ENCODE measurements around the gene LRCH4.
A peak's percentile ranks its signal among the peaks of the same experiment; 100 is the strongest.

The LRCH4 gene

GRCh38 chr7:100626530-100627237, 40.8 kb upstream of the LRCH4 start:
- TF ChIP-seq ZBTB7A (IDR thresholded peaks at IDR 0.05; ENCODE audit: low read depth) (peak; percentile 79), YY1 (IDR thresholded peaks at IDR 0.05; ENCODE audit: low read depth) (no peak), EGR1 (IDR thresholded peaks at IDR 0.05) (peak; percentile 82), TCF12 (IDR thresholded peaks at IDR 0.05; ENCODE audit: low read depth) (no peak), CREB1 (IDR thresholded peaks at IDR 0.05; ENCODE audit: low read depth) (no peak), TAF1 (IDR thresholded peaks at IDR 0.05; ENCODE audit: low read depth) (peak; percentile 51; the same call in 1 of the 2 replicates), TEAD4 (IDR thresholded peaks at IDR 0.05) (no peak), EP300 (IDR thresholded peaks at IDR 0.05; ENCODE audit: borderline replicate concordance) (no peak)
- TF ChIP-seq, protein P1, sequence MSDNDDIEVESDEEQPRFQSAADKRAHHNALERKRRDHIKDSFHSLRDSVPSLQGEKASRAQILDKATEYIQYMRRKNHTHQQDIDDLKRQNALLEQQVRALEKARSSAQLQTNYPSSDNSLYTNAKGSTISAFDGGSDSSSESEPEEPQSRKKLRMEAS (IDR thresholded peaks at IDR 0.05): peak; percentile 35; the same call in 1 of the 2 replicates

DNA sequence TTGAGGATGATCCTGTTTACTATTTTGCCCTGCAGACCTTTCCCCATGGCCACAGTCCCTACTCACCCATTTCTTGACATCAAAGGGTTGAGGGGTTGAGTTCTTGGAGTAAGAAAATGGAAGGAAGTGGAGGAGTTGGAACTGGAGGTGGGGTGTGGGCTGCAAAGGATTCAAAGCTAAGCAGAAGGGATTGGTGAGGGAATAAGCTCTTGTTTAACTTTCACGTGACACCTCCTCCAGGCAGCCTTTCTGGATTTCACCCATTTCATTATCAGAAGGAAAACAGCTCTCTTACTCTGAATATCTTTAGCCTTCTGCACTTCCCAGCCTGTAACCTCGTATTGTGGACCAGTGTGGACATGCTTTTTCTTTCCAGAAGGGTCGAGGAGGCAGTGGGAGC, 40.1 kb upstream of the LRCH4 start:
- no peak for TF ChIP-seq TCF12 (IDR thresholded peaks at IDR 0.05; ENCODE audit: low read depth)

DNA sequence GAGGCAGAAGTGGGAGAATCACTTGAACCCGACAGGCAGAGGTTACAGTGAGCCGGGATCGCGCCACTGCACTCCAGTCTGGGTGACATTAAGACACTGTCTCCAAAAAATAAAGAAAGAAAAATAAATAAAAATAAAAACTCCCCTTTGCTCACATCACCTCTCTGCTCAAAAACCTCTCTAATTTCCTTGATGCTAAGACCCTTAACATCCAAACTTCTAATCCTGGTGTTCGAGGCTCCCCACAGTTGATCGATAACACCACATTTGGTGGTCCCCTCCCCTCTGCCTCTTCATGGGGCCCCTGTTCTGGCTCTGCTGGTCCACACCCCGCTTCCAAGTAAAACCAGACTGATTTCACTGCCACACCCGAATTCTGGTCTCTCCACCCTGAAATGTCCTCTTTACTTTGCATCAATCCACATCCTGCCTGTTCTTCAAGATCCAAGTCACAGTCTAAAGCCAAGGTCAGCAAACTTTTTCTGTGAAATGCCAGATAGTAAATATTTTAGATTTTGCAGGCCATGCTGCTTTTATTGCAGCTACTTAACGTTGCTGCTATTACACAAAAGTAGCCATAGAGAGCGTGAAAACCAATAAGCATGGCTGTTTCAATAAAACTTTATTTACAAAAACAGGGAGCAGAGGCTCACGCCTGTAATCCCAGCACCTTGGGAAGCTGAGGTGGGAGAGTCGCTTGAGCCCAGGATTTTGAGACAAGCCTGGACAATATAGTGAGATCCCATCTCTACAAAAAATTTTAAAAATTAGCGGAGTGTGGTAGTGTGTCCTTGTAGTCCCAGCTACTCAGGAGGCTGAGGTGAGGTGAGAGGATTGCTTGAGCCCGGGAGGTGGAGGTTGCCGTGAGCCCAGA, 38.3 kb upstream of the LRCH4 start:
- TF ChIP-seq NFIC (IDR thresholded peaks at IDR 0.05): no peak
- no peak for TF ChIP-seq YY1 (IDR thresholded peaks at IDR 0.05; ENCODE audit: low read depth)
- no peak for TF ChIP-seq RAD21 (IDR thresholded peaks at IDR 0.05; ENCODE audit: low read depth)
- no peak for TF ChIP-seq CEBPB (IDR thresholded peaks at IDR 0.05)
- TF ChIP-seq EGR1 (IDR thresholded peaks at IDR 0.05): no peak
- TF ChIP-seq, protein P1 (IDR thresholded peaks at IDR 0.05): no peak
- TF ChIP-seq, protein P2, sequence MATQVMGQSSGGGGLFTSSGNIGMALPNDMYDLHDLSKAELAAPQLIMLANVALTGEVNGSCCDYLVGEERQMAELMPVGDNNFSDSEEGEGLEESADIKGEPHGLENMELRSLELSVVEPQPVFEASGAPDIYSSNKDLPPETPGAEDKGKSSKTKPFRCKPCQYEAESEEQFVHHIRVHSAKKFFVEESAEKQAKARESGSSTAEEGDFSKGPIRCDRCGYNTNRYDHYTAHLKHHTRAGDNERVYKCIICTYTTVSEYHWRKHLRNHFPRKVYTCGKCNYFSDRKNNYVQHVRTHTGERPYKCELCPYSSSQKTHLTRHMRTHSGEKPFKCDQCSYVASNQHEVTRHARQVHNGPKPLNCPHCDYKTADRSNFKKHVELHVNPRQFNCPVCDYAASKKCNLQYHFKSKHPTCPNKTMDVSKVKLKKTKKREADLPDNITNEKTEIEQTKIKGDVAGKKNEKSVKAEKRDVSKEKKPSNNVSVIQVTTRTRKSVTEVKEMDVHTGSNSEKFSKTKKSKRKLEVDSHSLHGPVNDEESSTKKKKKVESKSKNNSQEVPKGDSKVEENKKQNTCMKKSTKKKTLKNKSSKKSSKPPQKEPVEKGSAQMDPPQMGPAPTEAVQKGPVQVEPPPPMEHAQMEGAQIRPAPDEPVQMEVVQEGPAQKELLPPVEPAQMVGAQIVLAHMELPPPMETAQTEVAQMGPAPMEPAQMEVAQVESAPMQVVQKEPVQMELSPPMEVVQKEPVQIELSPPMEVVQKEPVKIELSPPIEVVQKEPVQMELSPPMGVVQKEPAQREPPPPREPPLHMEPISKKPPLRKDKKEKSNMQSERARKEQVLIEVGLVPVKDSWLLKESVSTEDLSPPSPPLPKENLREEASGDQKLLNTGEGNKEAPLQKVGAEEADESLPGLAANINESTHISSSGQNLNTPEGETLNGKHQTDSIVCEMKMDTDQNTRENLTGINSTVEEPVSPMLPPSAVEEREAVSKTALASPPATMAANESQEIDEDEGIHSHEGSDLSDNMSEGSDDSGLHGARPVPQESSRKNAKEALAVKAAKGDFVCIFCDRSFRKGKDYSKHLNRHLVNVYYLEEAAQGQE (IDR thresholded peaks at IDR 0.05; ENCODE audit: low read depth): no peak
- no peak for TF ChIP-seq ZBTB7A (IDR thresholded peaks at IDR 0.05; ENCODE audit: low read depth)
- no peak for TF ChIP-seq CREB1 (IDR thresholded peaks at IDR 0.05; ENCODE audit: low read depth)
- no peak for TF ChIP-seq TAF1 (IDR thresholded peaks at IDR 0.05; ENCODE audit: low read depth)
- no peak for TF ChIP-seq TCF12 (IDR thresholded peaks at IDR 0.05; ENCODE audit: low read depth)
- TF ChIP-seq TEAD4 (IDR thresholded peaks at IDR 0.05): no peak
- TF ChIP-seq FOXM1 (IDR thresholded peaks at IDR 0.05; ENCODE audit: borderline replicate concordance, low read depth): no peak
- no peak for TF ChIP-seq EP300 (IDR thresholded peaks at IDR 0.05; ENCODE audit: borderline replicate concordance)
- no peak for TF ChIP-seq USF1 (IDR thresholded peaks at IDR 0.05)

DNA sequence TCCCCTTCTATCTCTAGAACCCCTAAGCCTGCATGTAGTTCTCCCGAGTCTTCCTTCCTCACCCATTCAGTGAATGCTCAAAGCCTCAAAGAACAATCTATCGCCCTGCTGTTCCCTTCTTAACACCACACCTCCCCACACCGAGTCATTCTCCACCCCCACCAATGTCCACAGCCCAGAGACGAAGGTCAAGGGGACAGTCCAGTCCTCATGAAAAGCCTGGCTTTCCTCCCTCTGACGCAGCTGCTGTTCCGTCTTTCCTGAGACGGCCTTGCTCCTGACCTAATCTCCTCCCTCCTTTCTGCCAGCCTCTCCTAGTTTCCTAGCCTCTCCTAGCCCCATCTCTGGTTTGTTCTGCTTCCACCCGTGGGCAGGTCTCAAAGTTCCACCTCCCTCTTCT, 35.6 kb upstream of the LRCH4 start:
- no peak for TF ChIP-seq TCF12 (IDR thresholded peaks at IDR 0.05; ENCODE audit: low read depth)
- TF ChIP-seq USF1 (IDR thresholded peaks at IDR 0.05): no peak

DNA sequence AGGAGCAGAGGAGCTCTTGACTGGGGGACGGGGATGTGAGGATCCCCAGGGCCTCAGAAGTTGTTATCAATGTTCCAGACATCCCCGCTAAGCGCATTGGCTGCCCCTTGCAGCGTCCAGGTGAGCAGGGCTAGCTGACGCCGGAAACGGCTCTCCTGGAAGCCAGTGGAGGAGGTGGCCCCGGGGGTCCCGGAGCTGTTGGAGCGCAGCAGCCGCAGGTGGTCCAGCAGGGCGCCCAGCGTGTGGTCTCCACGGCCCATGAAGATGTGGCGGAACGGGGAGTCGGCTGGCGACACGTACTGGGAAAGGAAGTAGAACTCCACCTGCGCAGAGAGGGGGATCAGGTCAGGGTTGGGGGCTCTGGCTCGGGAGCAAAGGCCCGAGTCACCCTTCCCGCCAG, 34.9 kb upstream of the LRCH4 start:
- TF ChIP-seq TAF1 (IDR thresholded peaks at IDR 0.05; ENCODE audit: low read depth) (no peak), TEAD4 (IDR thresholded peaks at IDR 0.05) (no peak), EGR1 (IDR thresholded peaks at IDR 0.05) (no peak), USF1 (IDR thresholded peaks at IDR 0.05) (no peak), FOXM1 (IDR thresholded peaks at IDR 0.05; ENCODE audit: borderline replicate concordance, low read depth) (no peak), EP300 (IDR thresholded peaks at IDR 0.05; ENCODE audit: borderline replicate concordance) (no peak), CREB1 (IDR thresholded peaks at IDR 0.05; ENCODE audit: low read depth) (no peak), NFIC (IDR thresholded peaks at IDR 0.05) (no peak), TCF12 (IDR thresholded peaks at IDR 0.05; ENCODE audit: low read depth) (no peak), ZBTB7A (IDR thresholded peaks at IDR 0.05; ENCODE audit: low read depth) (no peak), YY1 (IDR thresholded peaks at IDR 0.05; ENCODE audit: low read depth) (no peak), RAD21 (IDR thresholded peaks at IDR 0.05; ENCODE audit: low read depth) (no peak), CEBPB (IDR thresholded peaks at IDR 0.05) (no peak)
- TF ChIP-seq, protein P1 (IDR thresholded peaks at IDR 0.05): no peak
- TF ChIP-seq, protein P2 (IDR thresholded peaks at IDR 0.05; ENCODE audit: low read depth): no peak
